Right renal pelvis (tissue), 4 donors: ENCODE measurements around the gene HSDL1. TPM values are rescaled to one million over a fixed set of nuclear protein-coding genes. Genes with fewer than 3 reads are reported as not detected.
A peak's percentile ranks its signal among the peaks of the same experiment; 100 is the strongest.

Source experiments
- DNase-seq, 4 donors: peaks; one replicate each; pipeline ENCODE4 v3.0.0-alpha.2; 2013; ENCODE audit warnings: low read depth in 4 of 4, low spot score in 3 of 4, missing footprints in 1 of 4
- polyA plus RNA-seq, 4 donors: library from polyadenylated mRNA; unstranded; fragments of 120-200 nt; gene quantifications; one replicate each; pipeline ENCODE4 v1.2.1, GENCODE V29; 2013; ENCODE audit not compliant: insufficient read length in 4 of 4

Gene HSDL1
- polyA plus RNA-seq, 4 donors = 38.7 to 53.0 (median 47.2) TPM

DNA sequence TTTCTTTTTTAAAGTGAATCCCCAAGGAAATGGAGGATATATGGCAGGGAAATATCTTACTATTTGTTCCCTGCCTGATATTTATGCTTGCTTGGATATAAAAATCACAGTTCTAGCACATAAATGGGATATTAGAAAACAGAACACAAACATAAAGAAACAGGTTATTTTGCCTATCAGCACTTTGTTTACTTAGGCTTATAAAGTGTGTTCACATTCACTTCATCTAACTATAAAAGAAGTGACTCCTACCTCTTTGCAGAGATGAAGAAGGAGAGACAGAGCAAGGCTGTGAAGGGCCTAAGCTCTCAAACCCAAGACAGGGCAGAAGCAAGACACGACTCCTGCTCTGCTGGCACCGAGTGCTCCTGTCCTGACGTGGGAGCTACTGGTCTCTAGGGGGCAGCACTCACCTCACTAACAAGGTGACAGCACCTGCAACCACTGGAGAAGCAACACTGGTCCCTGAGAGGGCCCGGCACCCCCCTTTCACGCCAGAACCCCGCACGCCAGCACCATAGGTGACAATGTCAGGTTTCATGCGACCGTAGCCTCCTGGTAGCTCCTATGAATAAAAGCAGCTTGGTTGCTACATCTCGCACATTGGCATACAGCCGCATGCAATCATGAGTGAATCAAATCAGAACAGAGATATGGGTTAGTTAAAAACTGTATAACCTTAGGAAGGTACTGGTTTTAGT, 60.3 kb downstream of the HSDL1 start:
- DNase-seq = peak; percentile 28 to 47 (median 32)

DNA sequence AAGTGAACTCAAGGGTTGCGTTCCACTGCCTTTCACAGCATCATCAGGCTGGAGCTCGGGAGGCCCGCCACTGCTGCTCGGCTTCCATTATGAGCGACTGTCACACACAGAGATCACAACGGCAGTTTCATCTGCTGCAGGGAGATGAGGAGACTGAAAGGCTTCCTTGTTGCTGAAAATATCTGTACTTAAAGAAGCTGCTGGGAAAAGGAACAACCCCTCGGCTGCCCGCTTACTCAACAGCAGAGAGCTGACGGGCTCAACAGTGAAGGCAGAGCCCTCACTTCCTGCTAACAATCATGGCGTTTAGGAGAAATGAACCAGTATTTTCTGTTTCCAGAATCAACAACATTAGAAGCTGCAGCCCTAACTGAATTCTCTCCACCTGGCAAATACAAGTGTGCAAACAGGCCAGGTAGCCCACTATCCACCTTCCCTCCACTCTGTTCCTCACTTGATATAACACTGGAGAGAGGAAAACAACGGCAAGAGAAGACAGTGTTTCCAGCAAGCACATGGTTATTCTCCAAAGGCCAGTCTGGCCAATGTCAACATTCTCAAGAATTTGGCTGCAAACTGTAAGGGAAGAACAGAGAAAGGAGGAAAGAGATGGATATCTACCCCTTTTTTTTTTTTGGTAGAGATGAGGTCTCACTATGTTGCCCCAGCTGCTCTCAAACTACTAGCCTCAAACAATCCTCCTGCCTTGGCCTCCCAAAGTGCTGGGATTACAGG, 62.0 kb downstream of the HSDL1 start:
- no peak for DNase-seq

GRCh38 chr16:84082110-84082509, 62.9 kb downstream of the HSDL1 start:
- DNase-seq = no peak

DNA sequence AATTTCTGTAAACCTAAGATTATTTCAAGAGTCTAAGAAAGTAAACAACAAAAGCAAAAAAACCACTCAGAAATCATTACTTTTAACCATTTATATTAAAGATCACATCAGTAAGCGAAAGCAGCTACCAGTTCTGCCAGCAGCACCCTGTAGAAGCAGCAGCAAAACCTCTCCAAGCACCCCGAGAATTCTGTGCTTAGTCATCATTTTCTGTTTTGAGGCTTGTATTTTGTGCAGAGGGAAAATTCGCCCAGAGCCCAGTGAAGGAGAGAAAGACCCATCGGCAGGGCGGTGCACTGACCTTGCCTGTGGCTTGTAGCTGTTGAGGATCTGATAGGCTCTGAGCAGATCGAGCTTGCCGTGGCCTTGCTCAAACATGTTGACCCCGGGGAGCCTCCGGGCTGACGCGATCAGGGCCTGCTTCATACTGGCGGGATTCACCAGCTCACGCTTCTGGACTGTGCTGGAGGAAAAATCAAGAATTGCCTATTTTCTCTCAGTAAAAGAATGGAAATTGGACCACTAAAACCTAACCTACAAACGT, 63.5 kb downstream of the HSDL1 start:
- no peak for DNase-seq

DNA sequence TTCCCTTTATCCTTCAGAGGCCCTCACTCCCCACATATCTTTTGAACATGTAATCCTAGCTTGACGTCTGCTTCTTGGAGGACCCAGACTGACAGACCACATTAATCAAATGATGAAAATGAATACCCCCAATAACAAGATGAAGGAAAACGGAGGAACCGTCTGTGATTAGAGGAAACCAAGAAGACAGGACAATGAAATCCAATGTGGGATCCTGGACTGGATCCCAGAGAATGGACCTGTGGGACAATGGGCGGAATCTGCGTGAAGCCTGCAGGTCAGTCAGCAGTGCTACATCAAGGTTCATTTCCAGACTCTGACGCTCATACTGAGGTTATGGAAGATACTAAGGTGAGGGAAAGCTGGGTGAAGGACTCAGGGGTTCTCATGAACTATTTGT, 64.2 kb downstream of the HSDL1 start:
- DNase-seq = no peak

GRCh38 chr16:84080378-84080777, 64.6 kb downstream of the HSDL1 start:
- no peak for DNase-seq

DNA sequence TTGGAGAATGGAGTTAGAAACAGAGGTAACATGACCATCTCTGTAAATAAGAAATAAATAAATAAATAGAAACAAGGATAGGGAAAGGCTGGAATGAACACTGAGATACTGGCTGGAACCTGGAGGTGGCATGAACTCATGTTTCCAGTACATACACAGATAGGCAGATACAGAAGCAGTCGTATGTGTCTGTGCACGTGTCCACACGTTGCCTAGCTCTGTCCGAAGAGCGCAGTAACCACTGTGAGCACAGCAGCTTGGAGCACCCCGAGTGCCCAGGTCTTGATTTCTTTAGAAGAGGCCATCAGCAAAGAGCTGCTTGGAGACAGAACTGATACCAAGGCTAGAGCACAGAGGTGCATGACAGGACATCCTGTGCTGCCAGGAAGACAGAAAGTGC, 65.3 kb downstream of the HSDL1 start:
- no peak for DNase-seq

DNA sequence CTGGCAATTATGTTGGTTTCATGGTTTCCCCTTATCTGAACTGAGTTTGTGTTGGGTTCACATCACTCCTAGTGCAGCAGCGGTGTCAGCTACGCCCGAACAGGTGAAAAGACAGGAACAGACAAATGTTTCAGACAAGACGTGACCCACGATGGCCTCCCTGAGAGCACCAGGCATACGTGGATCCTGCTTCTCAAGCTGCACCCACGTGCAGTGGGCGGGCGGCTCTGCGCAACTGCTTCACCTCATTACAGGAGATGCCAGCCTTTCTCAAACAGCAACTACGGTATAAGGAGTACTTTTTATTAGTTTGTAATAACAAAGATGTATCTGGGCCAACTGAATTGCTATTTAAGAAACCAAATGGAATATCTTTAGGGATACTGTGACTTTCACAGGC, 69.6 kb downstream of the HSDL1 start:
- no peak for DNase-seq

DNA sequence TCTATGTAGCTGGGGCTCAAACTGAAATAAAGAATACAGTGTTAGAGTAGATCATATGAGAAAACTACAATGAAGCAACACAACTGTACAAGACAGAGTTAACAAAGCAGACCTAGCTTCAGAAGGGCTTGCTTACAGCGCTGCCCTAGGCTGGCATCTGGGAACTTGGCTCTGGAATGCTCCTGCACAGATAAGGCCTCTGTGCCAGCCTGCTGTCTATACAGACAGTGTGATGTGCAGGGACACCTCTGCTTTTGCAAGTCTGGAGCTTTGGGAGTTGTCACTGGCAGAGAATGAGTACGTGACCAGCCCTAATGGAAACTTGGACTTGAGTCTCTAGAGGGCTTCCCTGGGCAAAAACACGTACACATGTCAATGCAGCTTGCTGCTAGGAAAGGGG, 70.3 kb downstream of the HSDL1 start:
- DNase-seq = no peak

Other genes with a start within 250 kb of the HSDL1 start
- 1 to 10 TPM; 4.3 to 5.4 (median 4.4) TPM for gene MLYCD, start 246.1 kb downstream of the HSDL1 start, polyA plus RNA-seq
- under 1 TPM; 0.51 to 0.68 (median 0.59) TPM for gene OSGIN1, start 191.9 kb downstream of the HSDL1 start, polyA plus RNA-seq
- 1 to 10 TPM; 1.9 to 5.1 (median 2.7) TPM for gene NECAB2, start 176.9 kb downstream of the HSDL1 start, polyA plus RNA-seq
- under 1 TPM in 1 of 4 donors, not detected in 3; 0.27 TPM for gene SLC38A8, start 102.4 kb downstream of the HSDL1 start, polyA plus RNA-seq
- gene MBTPS1, start 28.2 kb downstream of the HSDL1 start, polyA plus RNA-seq = 100 to 1,000 TPM; 112 to 115 (median 115) TPM
- 1 to 10 TPM; 3.3 to 4.7 (median 4.4) TPM for gene DNAAF1, start 131 bp upstream of the HSDL1 start, polyA plus RNA-seq
- gene TAF1C, start 41.9 kb upstream of the HSDL1 start, polyA plus RNA-seq = 10 to 100 TPM; 30.7 to 47.6 (median 40.2) TPM
- under 1 TPM in 2 of 4 donors, not detected in 2; 0.28 to 0.35 TPM for gene ADAD2, start 46.0 kb upstream of the HSDL1 start, polyA plus RNA-seq
- gene KCNG4, start 94.8 kb upstream of the HSDL1 start, polyA plus RNA-seq = under 1 TPM in 1 of 4 donors, not detected in 3; 0.05 TPM
- 1 to 10 TPM; 2.8 to 5.0 (median 3.8) TPM for gene WFDC1, start 149.7 kb upstream of the HSDL1 start, polyA plus RNA-seq
- 1 to 10 TPM in 2 of 4 donors, under 1 TPM in 2; 0.45 to 1.5 (median 0.85) TPM for gene ATP2C2, start 223.4 kb upstream of the HSDL1 start, polyA plus RNA-seq